Liver (tissue), 9 donors: Measurements from ENCODE around the gene TIMM22. TPM values are rescaled to one million over a fixed set of nuclear protein-coding genes. Genes with fewer than 3 reads are reported as not detected.

ENCODE experiments used
- DNase-seq: peaks from one replicate; pipeline ENCODE4 v3.0.0-alpha.2; 2017; ENCODE audit warnings: low spot score
- H3K27ac ChIP-seq, 2 donors: one replicate each; pipeline ENCODE4 v1.7.0; 2013; ENCODE audit warnings: inconsistent platforms in 2 of 2, low read length in 2 of 2, control low read depth in 1 of 2, low read depth in 1 of 2, mild to moderate bottlenecking in 1 of 2
- H3K27me3 ChIP-seq, 4 donors: one replicate each; pipeline versions ENCODE4 v1.6.1 to v1.7.0; 2013; ENCODE audit warnings: low read length in 3 of 4, inconsistent platforms in 1 of 4, mild to moderate bottlenecking in 1 of 4, moderate library complexity in 1 of 4; ENCODE audit not compliant: control insufficient read depth in 4 of 4, insufficient read depth in 4 of 4
- H3K36me3 ChIP-seq, 4 donors: one replicate each; pipeline versions ENCODE4 v1.6.1 to v1.7.0; 2013; ENCODE audit warnings: low read length in 3 of 4, mild to moderate bottlenecking in 3 of 4, low read depth in 1 of 4, moderate library complexity in 1 of 4; ENCODE audit not compliant: control insufficient read depth in 4 of 4, insufficient read depth in 3 of 4
- H3K4me1 ChIP-seq, 4 donors: one replicate each; pipeline versions ENCODE4 v1.6.1 to v1.7.0; 2013; ENCODE audit warnings: low read length in 3 of 4, mild to moderate bottlenecking in 3 of 4, moderate library complexity in 1 of 4; ENCODE audit not compliant: control insufficient read depth in 4 of 4, insufficient read depth in 4 of 4
- H3K4me3 ChIP-seq, 3 donors: one replicate each; pipeline versions ENCODE4 v1.6.1 to v1.7.0; 2013; ENCODE audit warnings: low read length in 3 of 3, control low read depth in 1 of 3, low read depth in 1 of 3, mild to moderate bottlenecking in 1 of 3
- H3K9ac ChIP-seq, 2 donors: one replicate each; pipeline ENCODE4 v1.7.0; 2013; ENCODE audit warnings: low read length in 2 of 2, mild to moderate bottlenecking in 2 of 2, moderate library complexity in 2 of 2, control low read depth in 1 of 2, low read depth in 1 of 2
- H3K9me3 ChIP-seq, 4 donors: one replicate each; pipeline versions ENCODE4 v1.6.1 to v1.7.0; 2013; ENCODE audit warnings: low read length in 3 of 4; ENCODE audit not compliant: control insufficient read depth in 4 of 4
- EGR1 ChIP-seq, 2 donors: IDR thresholded peaks; 2 replicates each; pipeline ENCODE4 v1.6.1; 2016 to 2018; ENCODE audit warnings: antibody characterized with exemption in 2 of 2, low read depth in 2 of 2
- FOXA2 ChIP-seq: IDR thresholded peaks from 2 replicates; pipeline ENCODE4 v1.6.1; 2016; ENCODE audit warnings: antibody characterized with exemption
- GABPA ChIP-seq, 2 donors: IDR thresholded peaks in 1 of 2; conservative IDR thresholded peaks in 1 of 2; 2 replicates each; pipeline ENCODE4 v1.6.1; 2016; ENCODE audit warnings: antibody characterized with exemption in 2 of 2, mild to moderate bottlenecking in 1 of 2, moderate library complexity in 1 of 2
- HNF4G ChIP-seq: IDR thresholded peaks from 2 replicates; pipeline ENCODE4 v1.6.1; 2016; ENCODE audit warnings: antibody characterized with exemption
- JUND ChIP-seq, 2 donors: IDR thresholded peaks; 2 replicates each; pipeline ENCODE4 v1.6.1; 2016; ENCODE audit warnings: antibody characterized with exemption in 2 of 2
- REST ChIP-seq: IDR thresholded peaks from 2 replicates; pipeline ENCODE4 v1.6.1; 2016; ENCODE audit warnings: antibody characterized with exemption, mild to moderate bottlenecking
- SP1 ChIP-seq: IDR thresholded peaks from 2 replicates; pipeline ENCODE4 v1.6.1; 2018; ENCODE audit warnings: antibody characterized with exemption, mild to moderate bottlenecking
- TAF1 ChIP-seq: conservative IDR thresholded peaks from 2 replicates; pipeline ENCODE4 v1.6.1; 2016; ENCODE audit warnings: antibody characterized with exemption, mild to moderate bottlenecking
- WGBS: extraction: QIAGEN DNeasy Blood & Tissue Kit; methylation state at CpG from one replicate; pipeline ENCODE4 v1.1.7; 2013; 5-methylcytosine and 5-hydroxymethylcytosine counted together
- polyA plus RNA-seq, 2 donors: library from polyadenylated mRNA; stranded (reverse) in 1 of 2; unstranded in 1 of 2; fragments of 200-250 nt in 1 of 2; fragments of >200 nt in 1 of 2; fragmentation: Nextera tagmentation in 1 of 2; extraction: Ambion mirVana in 1 of 2; gene quantifications; one replicate each; pipeline versions ENCODE4 v1.2.1 to v1.2.3, GENCODE V29; 2013 to 2015
- total RNA-seq, 2 donors: library from RNA; depleted of rRNA; stranded (reverse); fragments of >200 nt; gene quantifications; one replicate each; pipeline ENCODE4 v1.2.3, GENCODE V29; 2014
- TF ChIP-seq, protein P1 (sequence below): IDR thresholded peaks from 2 replicates; pipeline ENCODE4 v1.6.1; 2016; ENCODE audit warnings: antibody characterized with exemption
- TF ChIP-seq, protein P2 (sequence below): IDR thresholded peaks from 2 replicates; pipeline ENCODE4 v1.6.1; 2016; ENCODE audit warnings: antibody characterized with exemption
- TF ChIP-seq, protein P3 (sequence below): fragments of 150-350 bp; IDR thresholded peaks from 2 replicates; pipeline ENCODE4 v1.5.1; 2017; ENCODE audit warnings: improper control_type of control experiment, low read depth, low read length; ENCODE audit not compliant: missing input control
- donor health status: healthy.
- donor health status: healthy.
- donor health status: healthy.
- donor health status: healthy.
- donor health status: healthy.

TIMM22 gene
- total and polyA plus RNA-seq, 4 donors = 4.4 to 5.0 (median 4.6) TPM

DNA sequence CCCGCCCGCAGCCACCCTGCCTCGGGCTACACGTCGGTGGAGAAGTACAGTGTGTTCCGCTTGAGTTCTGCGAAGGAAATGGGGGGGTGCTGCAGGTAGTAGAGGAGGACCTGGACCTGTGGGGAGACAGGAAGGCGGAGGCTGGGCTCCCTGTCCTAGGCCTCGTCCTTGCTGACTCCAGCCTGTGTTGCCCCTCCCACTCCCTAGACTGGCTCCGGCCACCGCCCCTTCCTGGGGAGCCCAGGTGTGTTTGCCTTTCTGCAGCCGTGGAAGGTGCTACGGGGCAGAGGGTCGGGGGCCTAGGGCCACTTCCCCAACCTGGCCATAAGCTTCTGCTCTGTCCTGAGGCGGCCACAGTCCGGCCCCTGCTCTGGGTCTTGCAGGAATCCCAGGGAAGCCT is 9.1 kb downstream of the TIMM22 start:
- Histone ChIP-seq H3K27me3 (no peaks in the 10 kb centered on the region), H3K9me3 (no peaks in the 10 kb centered on the region), H3K4me3 (no peak overlapping the region), H3K36me3 (peaks cover 0 to 19% (median 12%) of the 10 kb centered on the region in 4 donors), H3K9ac (no peak overlapping the region), H3K27ac (no peak overlapping the region), H3K4me1 (peaks cover under 1 to 20% (median 10%) of the 10 kb centered on the region in 4 donors)
- TF ChIP-seq REST (no peak), SP1 (no peak), FOXA2 (no peak)
- DNase-seq = no peak
- 73% methylated on average over 16 of the region's 16 CpGs for WGBS

DNA sequence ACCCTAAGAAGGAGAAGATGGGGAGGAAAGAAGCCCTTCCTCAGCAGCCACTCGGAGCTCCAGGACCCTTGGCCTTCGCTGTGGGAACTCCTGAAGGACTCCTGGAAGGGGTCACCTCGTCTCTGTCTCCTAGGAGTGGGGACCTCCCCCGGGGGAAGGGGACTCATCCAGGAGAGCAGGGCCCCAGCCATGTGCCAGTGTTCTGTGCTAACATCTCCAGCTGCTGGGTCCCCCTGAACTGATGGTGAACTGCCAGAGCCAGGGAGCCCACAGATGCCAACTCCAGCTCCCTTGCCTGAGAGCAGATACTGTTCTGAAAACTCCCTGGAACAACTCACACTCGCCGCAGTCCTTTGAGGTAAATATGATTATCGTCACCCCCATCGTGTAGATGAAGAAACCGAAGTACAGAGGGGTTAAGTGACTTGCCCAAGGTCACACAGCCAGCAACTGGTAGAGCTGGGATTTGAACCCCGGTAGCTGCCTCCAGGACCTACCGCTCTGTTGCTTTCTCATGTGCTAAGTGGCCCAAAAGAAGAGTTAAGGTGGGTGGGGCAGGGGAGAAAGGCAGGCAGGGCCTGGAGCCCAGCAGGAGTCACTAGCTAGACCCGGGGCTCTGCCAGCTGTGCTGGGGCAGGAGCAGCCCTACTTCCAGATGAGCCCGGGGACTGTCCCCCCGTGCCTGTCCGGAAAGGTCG is 10.5 kb downstream of the TIMM22 start:
- Histone ChIP-seq H3K27ac (no peak overlapping the region), H3K4me1 (peaks cover 0 to 13% (median 2%) of the 10 kb centered on the region in 4 donors), H3K9me3 (no peaks in the 10 kb centered on the region), H3K27me3 (no peaks in the 10 kb centered on the region), H3K9ac (no peak overlapping the region), H3K36me3 (peaks cover 0 to 7% (median 6%) of the 10 kb centered on the region in 4 donors), H3K4me3 (no peak overlapping the region)
- 93% methylated on average over 16 of the region's 16 CpGs for WGBS
- no peak for DNase-seq
- TF ChIP-seq EGR1 (IDR thresholded peaks at IDR 0.05; ENCODE audit: low read depth in 2 of 2) (no peak), REST (no peak), TAF1 (no peak), JUND (IDR thresholded peaks at IDR 0.05) (no peak), SP1 (no peak), HNF4G (no peak), GABPA (IDR thresholded peaks at IDR 0.05 in 1 of 2, conservative IDR thresholded peaks at IDR 0.05 in 1 of 2) (no peak)
- TF ChIP-seq, protein P1, sequence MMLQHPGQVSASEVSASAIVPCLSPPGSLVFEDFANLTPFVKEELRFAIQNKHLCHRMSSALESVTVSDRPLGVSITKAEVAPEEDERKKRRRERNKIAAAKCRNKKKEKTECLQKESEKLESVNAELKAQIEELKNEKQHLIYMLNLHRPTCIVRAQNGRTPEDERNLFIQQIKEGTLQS = no peak
- TF ChIP-seq, protein P2, sequence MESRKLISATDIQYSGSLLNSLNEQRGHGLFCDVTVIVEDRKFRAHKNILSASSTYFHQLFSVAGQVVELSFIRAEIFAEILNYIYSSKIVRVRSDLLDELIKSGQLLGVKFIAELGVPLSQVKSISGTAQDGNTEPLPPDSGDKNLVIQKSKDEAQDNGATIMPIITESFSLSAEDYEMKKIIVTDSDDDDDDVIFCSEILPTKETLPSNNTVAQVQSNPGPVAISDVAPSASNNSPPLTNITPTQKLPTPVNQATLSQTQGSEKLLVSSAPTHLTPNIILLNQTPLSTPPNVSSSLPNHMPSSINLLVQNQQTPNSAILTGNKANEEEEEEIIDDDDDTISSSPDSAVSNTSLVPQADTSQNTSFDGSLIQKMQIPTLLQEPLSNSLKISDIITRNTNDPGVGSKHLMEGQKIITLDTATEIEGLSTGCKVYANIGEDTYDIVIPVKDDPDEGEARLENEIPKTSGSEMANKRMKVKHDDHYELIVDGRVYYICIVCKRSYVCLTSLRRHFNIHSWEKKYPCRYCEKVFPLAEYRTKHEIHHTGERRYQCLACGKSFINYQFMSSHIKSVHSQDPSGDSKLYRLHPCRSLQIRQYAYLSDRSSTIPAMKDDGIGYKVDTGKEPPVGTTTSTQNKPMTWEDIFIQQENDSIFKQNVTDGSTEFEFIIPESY = no peak
- TF ChIP-seq, protein P3, sequence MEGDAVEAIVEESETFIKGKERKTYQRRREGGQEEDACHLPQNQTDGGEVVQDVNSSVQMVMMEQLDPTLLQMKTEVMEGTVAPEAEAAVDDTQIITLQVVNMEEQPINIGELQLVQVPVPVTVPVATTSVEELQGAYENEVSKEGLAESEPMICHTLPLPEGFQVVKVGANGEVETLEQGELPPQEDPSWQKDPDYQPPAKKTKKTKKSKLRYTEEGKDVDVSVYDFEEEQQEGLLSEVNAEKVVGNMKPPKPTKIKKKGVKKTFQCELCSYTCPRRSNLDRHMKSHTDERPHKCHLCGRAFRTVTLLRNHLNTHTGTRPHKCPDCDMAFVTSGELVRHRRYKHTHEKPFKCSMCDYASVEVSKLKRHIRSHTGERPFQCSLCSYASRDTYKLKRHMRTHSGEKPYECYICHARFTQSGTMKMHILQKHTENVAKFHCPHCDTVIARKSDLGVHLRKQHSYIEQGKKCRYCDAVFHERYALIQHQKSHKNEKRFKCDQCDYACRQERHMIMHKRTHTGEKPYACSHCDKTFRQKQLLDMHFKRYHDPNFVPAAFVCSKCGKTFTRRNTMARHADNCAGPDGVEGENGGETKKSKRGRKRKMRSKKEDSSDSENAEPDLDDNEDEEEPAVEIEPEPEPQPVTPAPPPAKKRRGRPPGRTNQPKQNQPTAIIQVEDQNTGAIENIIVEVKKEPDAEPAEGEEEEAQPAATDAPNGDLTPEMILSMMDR = no peak
